Gastrocnemius medialis (tissue), 4 donors: ENCODE measurements around the gene ANTXR1. TPM values are rescaled to one million over a fixed set of nuclear protein-coding genes. Genes with fewer than 3 reads are reported as not detected.

Source experiments
- ATAC-seq, 2 donors: fragments of 150-250 bp; one replicate each; pipeline ENCODE4 v1.9.1; 2016
- DNase-seq, 2 donors: peaks; one replicate each; pipeline ENCODE4 v3.0.0-alpha.2; 2019
- H3K27ac ChIP-seq, 4 donors: fragments of 200-600 bp; sonication (generic); 1 replicate in 1 of 4; 2 replicates in 3 of 4; pipeline ENCODE4 v1.5.1; 2016 to 2018; ENCODE audit warnings: mild to moderate bottlenecking in 2 of 4, moderate library complexity in 1 of 4
- H3K27me3 ChIP-seq, 3 donors: fragments of 200-600 bp; sonication (generic) in 2 of 3; 1 replicate in 1 of 3; 2 replicates in 2 of 3; pipeline versions ENCODE4 v1.5.1 to v1.6.0; 2016 to 2019; ENCODE audit warnings: mild to moderate bottlenecking in 1 of 3, moderate library complexity in 1 of 3
- H3K36me3 ChIP-seq, 2 donors: fragments of 200-600 bp; sonication (generic) in 1 of 2; one replicate each; pipeline ENCODE4 v1.5.1; 2017 to 2018
- H3K4me1 ChIP-seq, 2 donors: fragments of 200-600 bp; sonication (generic) in 1 of 2; one replicate each; pipeline ENCODE4 v1.5.1; 2016 to 2017; ENCODE audit warnings: mild to moderate bottlenecking in 2 of 2
- H3K4me3 ChIP-seq, 4 donors: fragments of 200-600 bp; sonication (generic) in 3 of 4; 1 replicate in 1 of 4; 2 replicates in 3 of 4; pipeline ENCODE4 v1.5.1; 2016 to 2019; ENCODE audit warnings: mild to moderate bottlenecking in 2 of 4
- H3K9me3 ChIP-seq, 3 donors: fragments of 200-600 bp; sonication (generic) in 2 of 3; 1 replicate in 1 of 3; 2 replicates in 2 of 3; pipeline ENCODE4 v1.5.1; 2016 to 2019
- POLR2A ChIP-seq, 2 donors: fragments of 450-650 bp; IDR thresholded peaks; one replicate each; pipeline ENCODE4 v1.6.1; 2017; ENCODE audit warnings: antibody characterized with exemption in 2 of 2, mild to moderate bottlenecking in 2 of 2, moderate library complexity in 2 of 2
- in situ Hi-C, 4 donors: fragments of 200-750 bp; cut with MboI; loops; one replicate each; pipeline versions ENCODE4 v1.15.0 to v1.8.0; 2017; ENCODE audit warnings: low sequenced_read_pairs in 4 of 4
- intact Hi-C: fragments of 100-400 bp; cut with DNase I; formaldehyde crosslinking; loops from one replicate; pipeline ENCODE4 v1.15.1; 2023; ENCODE audit warnings: low total_unique reads
- total RNA-seq, 4 donors: library from RNA; depleted of rRNA; stranded (reverse); fragments of >200 nt; gene quantifications; one replicate each; pipeline versions ENCODE4 v1.1.0 to v1.2.3, GENCODE V29; 2016
- TF ChIP-seq, protein P1 (sequence below), 5 experiments: fragments of 450-650 bp in 3 of 5; fragments of 200-600 bp in 2 of 5; sonication (generic) in 2 of 5; IDR thresholded peaks in 4 of 5; conservative IDR thresholded peaks in 1 of 5; 1 replicate in 4 of 5; 2 replicates in 1 of 5; pipeline ENCODE4 v1.5.1; 2016 to 2019; ENCODE audit warnings: antibody characterized with exemption in 5 of 5, mild to moderate bottlenecking in 3 of 5, moderate library complexity in 3 of 5

ANTXR1 gene
- total RNA-seq, 4 donors from 2014 or later = 8.0 to 13.6 (median 9.7) TPM

DNA sequence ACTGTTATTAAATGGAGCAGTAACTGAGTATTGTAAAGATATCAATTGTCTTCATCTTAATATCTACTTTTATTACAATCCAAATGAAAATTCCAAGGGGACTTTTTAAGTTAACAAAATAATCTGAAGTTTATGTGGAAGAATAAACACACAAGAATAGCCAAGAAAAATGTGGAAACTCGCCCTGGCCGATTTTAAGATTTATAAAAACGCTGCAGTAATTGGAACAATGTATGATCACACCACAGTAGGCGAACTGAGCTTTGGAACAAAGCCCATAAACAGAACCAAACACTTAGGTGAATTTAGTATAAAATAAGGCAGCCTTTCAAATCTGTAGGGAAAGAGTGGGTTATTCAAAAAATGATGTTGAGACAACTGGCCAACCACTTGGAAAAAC, 96.3 kb downstream of the ANTXR1 start:
- in situ Hi-C loops = no loop called here
- Histone ChIP-seq H3K27ac (no peak overlapping the region), H3K4me3 (no peak overlapping the region), H3K4me1 (peaks cover 0 to 7% of the 10 kb centered on the region in 2 donors), H3K36me3 (no peaks in the 10 kb centered on the region), H3K27me3 (no peaks in the 10 kb centered on the region), H3K9me3 (no peaks in the 10 kb centered on the region)
- DNase-seq (no peak), ATAC-seq (no peak)
- TF ChIP-seq POLR2A (IDR thresholded peaks at IDR 0.05) = no peak
- TF ChIP-seq, protein P1, sequence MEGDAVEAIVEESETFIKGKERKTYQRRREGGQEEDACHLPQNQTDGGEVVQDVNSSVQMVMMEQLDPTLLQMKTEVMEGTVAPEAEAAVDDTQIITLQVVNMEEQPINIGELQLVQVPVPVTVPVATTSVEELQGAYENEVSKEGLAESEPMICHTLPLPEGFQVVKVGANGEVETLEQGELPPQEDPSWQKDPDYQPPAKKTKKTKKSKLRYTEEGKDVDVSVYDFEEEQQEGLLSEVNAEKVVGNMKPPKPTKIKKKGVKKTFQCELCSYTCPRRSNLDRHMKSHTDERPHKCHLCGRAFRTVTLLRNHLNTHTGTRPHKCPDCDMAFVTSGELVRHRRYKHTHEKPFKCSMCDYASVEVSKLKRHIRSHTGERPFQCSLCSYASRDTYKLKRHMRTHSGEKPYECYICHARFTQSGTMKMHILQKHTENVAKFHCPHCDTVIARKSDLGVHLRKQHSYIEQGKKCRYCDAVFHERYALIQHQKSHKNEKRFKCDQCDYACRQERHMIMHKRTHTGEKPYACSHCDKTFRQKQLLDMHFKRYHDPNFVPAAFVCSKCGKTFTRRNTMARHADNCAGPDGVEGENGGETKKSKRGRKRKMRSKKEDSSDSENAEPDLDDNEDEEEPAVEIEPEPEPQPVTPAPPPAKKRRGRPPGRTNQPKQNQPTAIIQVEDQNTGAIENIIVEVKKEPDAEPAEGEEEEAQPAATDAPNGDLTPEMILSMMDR (IDR thresholded peaks at IDR 0.05 in 4 of 5, conservative IDR thresholded peaks at IDR 0.05 in 1 of 5) = no peak
- intact Hi-C loops = no loop called here

DNA sequence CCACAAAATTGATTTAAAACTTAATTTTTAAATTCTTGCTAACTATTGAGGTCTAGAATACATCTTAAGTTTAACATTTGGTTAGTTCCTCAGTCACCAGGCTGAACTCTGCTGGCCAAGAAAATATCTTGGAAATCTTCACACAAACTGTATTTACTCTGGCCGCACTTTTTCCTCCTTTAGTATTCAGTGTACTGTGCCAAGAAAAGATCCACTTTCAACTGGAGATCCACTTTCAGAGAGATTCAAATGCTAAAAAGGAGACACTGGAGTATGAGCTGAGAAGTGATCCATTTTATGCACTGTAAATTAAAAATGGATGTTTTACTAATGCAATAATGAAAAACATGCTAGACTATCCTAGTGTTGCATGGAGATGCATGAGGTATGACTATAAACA, 98.1 kb downstream of the ANTXR1 start:
- H3K27ac ChIP-seq = no peak overlapping the region

DNA sequence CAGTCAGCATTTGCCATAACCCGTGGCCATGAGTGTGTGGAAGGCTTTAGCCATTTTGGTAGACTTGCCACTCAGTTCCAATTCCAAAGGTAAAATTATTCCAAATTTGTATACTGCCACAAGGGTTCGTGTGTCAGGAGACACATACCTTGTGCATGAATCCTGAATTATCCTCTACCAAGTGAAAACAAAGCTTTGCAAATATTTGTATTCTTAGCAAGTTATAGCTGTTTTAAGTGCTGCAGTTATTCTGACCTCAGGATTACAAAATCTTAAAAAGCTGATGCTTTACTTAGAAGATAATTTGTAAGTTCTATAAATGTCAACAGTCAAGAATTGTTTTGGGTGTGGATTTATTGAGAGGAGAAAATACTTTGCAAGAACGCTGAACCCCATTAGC, 100.6 kb downstream of the ANTXR1 start:
- in situ Hi-C loops = no loop called here
- H3K4me1 ChIP-seq = peaks cover 0 to 7% of the 10 kb centered on the region in 2 donors
- H3K36me3 ChIP-seq = no peaks in the 10 kb centered on the region
- H3K27ac ChIP-seq = no peak overlapping the region
- no peaks in the 10 kb centered on the region for H3K9me3 ChIP-seq
- TF ChIP-seq, protein P1 (IDR thresholded peaks at IDR 0.05 in 4 of 5, conservative IDR thresholded peaks at IDR 0.05 in 1 of 5) = no peak
- no peak for TF ChIP-seq POLR2A (IDR thresholded peaks at IDR 0.05)
- H3K27me3 ChIP-seq = no peaks in the 10 kb centered on the region
- intact Hi-C loops = no loop called here
- no peak for ATAC-seq
- no peak for DNase-seq
- H3K4me3 ChIP-seq = no peak overlapping the region

More for the DNA sequence above, 98.1 kb downstream of the ANTXR1 start:
- H3K4me1 ChIP-seq = peaks cover 0 to 7% of the 10 kb centered on the region in 2 donors
- no peaks in the 10 kb centered on the region for H3K36me3 ChIP-seq
- H3K27me3 ChIP-seq = no peaks in the 10 kb centered on the region
- TF ChIP-seq, protein P1 (IDR thresholded peaks at IDR 0.05 in 4 of 5, conservative IDR thresholded peaks at IDR 0.05 in 1 of 5) = no peak
- no peak for TF ChIP-seq POLR2A (IDR thresholded peaks at IDR 0.05)
- intact Hi-C loops (no loop called here), in situ Hi-C loops (no loop called here)
- H3K4me3 ChIP-seq = no peak overlapping the region
- no peak for ATAC-seq
- DNase-seq = no peak
- H3K9me3 ChIP-seq = no peaks in the 10 kb centered on the region

DNA sequence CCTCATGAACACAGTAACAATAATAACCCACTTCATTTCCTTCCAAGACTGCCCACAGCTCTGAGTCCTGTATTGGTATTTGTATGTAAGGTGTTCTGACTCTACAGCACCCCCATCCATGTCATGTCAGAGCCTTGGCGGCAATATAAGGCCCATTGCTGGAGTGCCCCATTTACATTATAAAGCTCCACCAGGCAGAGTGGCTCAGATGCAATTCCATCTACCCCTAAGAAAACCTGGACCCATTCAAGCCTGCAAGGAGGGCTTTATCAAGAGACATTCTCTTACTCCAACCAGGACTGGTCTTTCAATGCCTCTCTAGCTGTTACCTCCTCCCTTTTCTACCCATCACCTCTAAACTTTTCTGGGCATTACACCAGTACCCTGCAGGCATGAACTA, 101.6 kb downstream of the ANTXR1 start:
- no peak overlapping the region for H3K27ac ChIP-seq
- in situ Hi-C loops = no loop called here
- H3K36me3 ChIP-seq = no peaks in the 10 kb centered on the region
- peaks cover 0 to 7% of the 10 kb centered on the region in 2 donors for H3K4me1 ChIP-seq
- H3K9me3 ChIP-seq = no peaks in the 10 kb centered on the region
- TF ChIP-seq POLR2A (IDR thresholded peaks at IDR 0.05) = no peak
- TF ChIP-seq, protein P1 (IDR thresholded peaks at IDR 0.05 in 4 of 5, conservative IDR thresholded peaks at IDR 0.05 in 1 of 5) = no peak
- H3K4me3 ChIP-seq = no peak overlapping the region
- no peaks in the 10 kb centered on the region for H3K27me3 ChIP-seq
- no peak for DNase-seq
- intact Hi-C loops = no loop called here
- no peak for ATAC-seq

DNA sequence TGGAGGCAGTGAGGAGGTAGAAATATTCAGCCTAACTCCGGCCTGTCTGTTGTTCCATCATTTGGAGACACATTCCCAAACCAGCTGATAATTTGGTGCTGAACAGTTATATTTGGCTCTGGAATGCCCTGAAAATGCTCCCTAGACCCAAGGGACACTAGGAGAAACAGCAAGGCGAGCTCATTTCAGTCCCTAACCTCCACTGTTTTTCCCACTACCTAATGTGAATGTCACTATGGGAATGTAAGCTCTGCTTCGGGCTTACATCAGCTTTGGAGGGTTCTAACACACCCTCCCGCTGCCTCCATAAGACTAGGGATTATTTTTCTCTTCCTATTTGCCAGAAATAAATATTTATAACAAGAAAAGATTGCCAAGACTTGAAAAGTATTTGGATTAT, 103.5 kb downstream of the ANTXR1 start:
- Histone ChIP-seq H3K36me3 (no peaks in the 10 kb centered on the region), H3K4me3 (no peak overlapping the region), H3K27ac (peak overlapping the region in 1 of 4 donors; percentile 46), H3K4me1 (no peaks in the 10 kb centered on the region), H3K9me3 (no peaks in the 10 kb centered on the region), H3K27me3 (no peaks in the 10 kb centered on the region)
- ATAC-seq = peak in 1 of 2 donors; percentile 36
- intact Hi-C loops = no loop called here
- in situ Hi-C loops = no loop called here
- TF ChIP-seq, protein P1 (IDR thresholded peaks at IDR 0.05 in 4 of 5, conservative IDR thresholded peaks at IDR 0.05 in 1 of 5) = no peak
- TF ChIP-seq POLR2A (IDR thresholded peaks at IDR 0.05) = no peak
- DNase-seq = no peak
